Islet precursor cell (in vitro differentiated cells): ENCODE measurements around the gene NF2.
A peak's percentile ranks its signal among the peaks of the same experiment; 100 is the strongest.
"Not testable (repeated sequence)": the region's sequence is repeated elsewhere in the genome, so short reads cannot be mapped to it uniquely, and the experiment has no call there.

Experiments used
- DNase-seq: peaks from one replicate; pipeline ENCODE4 v3.0.0-alpha.2; 2018

The NF2 gene

DNA sequence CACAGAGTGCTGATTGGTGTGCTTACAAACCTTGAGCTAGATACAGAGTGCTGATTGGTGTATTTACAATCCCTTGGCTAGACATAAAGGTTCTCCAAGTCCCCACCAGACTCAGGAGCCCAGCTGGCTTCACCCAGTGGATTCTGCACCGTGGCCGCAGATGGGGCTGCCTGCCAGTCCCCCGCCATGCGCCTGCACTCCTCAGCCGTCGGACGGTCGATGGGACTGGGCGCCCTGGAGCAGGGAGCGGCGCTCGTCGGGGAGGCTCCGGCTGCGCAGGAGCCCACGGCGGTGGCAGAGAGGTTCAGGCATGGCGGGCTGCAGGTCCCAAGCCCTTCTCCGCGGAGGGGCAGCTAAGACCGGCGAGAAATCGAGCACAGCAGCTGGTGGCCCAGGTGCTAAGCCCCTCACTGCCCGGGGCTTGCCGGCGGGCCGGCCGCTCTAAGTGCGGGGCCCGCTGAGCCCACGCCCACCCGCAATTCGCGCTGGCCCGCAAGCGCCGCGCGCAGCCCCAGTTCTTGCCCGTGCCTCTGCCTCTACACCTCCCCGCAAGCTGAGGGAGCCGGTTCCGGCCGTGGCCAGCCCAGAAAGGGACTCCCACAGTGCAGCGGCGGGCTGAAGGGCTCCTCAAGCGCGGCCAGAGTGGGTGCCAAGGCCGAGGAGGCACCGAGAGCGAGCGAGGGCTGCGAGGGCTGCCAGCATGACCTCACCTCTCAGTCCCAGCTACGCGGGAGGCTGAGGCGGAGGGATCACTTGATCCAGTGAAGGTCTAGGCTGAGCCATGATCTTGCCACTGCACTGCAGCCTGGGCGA lies 5.4 kb upstream of the NF2 start:
- not testable (repeated sequence) for DNase-seq

GRCh38 chr22:29598684-29599020 lies 4.8 kb upstream of the NF2 start:
- no peak for DNase-seq

GRCh38 chr22:29604076-29604360 lies 585 bp downstream of the NF2 start:
- no peak for DNase-seq

- DNase-seq, result no peak
Measured at GRCh38 chr22:29605527-29605850, 2.1 kb downstream of the NF2 start.

DNA sequence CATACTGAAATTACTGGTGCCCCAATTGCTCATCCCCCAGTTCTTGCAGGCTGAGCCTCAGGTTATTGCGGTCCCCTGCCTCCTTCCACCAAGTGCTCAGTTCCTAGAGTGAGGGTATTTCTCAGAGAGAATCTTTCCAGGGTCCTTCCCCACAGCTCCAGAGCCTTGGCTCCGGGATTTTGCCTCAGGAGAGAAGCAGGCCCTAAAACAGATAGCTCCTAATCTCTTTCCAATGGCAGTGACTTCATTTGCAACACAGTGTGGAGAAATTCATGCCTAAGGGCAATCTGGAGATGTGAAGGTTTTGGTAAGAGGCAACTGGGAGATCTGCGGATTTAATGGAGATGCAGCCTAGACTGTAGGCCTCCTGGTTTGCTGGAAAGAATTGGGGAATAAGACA lies 2.9 kb downstream of the NF2 start:
- DNase-seq, result peak; percentile 72

GRCh38 chr22:29607426-29607825 lies 4.0 kb downstream of the NF2 start:
- no peak for DNase-seq

DNA sequence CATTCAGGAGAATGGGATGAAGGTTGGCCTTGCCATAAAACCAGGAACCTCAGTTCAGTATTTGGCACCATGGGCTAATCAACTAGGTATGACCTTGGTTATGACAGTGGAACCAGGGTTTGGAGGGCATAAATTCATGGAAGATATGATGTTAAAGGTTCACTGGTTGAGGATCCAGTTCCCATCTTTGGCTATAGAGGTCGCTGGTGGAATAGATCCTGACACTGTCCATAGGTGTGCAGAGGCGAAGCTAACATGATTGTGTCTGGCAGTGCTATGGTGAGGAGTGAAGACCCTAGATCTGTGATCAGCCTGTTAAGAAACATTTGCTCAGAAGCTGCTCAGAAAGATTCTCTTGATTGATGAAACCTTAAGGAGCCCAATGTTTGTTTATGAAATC lies 5.7 kb downstream of the NF2 start:
- no peak for DNase-seq

- DNase-seq, result no peak
Measured at GRCh38 chr22:29610780-29611179, 7.3 kb downstream of the NF2 start.

GRCh38 chr22:29615705-29616327 lies 12.4 kb downstream of the NF2 start:
- no peak for DNase-seq

DNA sequence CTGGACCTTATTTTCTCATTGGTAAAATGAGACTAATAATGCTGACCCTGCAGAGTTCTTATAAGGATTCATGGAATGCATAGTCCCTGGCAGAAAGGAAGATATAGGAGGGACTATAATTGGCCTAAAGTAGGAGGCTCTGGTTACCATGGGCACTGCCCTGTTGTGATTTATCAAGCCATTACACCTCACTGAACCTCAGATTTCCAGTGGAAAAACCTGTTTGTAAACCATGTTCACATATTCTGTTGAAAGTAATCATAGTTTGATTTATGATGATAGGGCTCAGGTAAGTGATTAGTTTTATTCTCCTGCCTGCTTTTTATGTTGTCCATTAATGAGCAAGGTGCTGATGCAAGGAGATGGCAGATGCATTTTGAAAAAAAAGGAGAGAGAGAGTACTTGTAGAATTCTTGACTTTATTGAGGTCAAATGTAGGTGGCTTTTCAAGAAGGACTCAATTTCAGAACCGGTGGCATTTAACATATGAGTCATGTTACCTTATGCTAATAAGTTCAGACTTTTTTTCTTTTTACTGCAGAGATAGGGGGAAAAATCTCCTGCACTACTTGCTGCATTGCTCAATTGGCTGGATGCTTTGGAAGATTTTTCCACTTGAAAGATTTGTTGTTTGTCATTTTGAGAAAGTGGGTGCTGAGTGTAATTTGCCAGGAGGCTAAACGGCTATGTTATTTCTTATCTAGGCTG lies 14.6 kb downstream of the NF2 start:
- DNase-seq, result no peak

DNA sequence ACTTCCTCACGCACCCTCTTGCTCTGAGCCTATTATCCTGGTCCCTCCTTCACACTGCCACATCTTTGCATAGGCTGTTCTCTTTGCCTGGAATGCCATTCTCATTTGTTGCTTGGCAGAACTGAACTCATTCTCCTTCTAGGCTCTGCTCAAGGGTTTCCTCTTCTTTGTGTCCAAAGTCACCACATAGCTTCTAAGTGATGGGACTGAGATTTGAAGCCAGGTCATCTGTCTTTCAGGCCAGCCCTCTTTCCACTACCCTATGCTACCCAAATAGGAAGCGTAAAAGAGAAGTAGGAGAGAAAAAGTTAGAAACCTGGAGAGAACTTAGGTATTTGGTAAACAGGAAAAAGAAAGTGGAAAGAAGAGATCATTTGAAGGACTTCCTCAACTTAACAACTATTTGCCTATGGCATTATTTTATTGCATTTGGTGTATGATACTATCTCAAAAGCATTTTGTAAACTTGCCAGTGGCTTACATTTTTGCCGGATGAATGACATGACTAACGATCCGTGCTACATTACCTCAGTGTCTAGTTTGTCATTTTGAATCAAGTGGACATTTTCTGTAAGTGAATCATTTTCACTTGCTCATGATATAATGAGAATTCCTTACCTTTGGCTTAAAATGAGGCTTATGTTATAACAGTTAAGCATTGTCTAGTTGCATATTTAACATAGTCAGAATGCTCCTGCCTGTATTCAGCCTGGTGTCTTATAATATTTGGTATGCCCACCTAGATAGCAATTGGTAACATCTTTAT lies 18.5 kb downstream of the NF2 start:
- DNase-seq, result no peak

GRCh38 chr22:29623059-29623458 lies 19.6 kb downstream of the NF2 start:
- no peak for DNase-seq

DNA sequence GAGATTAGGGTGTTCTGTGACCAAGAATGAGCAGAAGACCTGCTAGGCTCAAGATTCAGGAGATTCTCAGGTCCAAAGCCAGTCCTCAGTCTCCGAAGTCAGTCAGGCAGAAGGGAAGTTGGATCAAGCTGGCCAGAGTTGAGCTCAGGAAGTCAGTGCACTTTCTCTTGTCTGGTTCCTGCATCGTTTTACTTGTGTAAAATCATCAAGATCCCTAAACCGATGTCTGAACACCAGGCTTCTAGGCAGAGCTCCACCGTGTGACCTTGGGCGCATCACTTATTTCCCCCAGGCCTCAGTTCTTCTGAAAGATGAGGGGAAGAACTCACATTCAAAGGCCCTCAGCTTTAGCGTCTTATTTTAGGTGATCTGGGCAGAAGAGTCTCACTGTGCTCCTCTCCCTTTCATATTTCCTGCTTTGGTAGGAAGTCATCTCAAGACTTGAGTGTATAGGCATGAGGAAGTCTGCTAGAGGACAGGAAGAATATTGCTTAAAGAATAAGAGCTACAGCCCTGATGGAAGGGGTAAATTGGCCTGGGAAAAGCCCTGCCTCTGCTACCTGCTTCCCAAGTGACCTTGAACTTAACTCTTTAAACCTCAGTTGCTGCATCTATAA lies 20.2 kb downstream of the NF2 start:
- no peak for DNase-seq

GRCh38 chr22:29625090-29625825 lies 21.8 kb downstream of the NF2 start:
- DNase-seq, result no peak

- DNase-seq, result no peak
Measured at GRCh38 chr22:29626497-29627195, 23.2 kb downstream of the NF2 start.

GRCh38 chr22:29627196-29627535 lies 23.7 kb downstream of the NF2 start:
- no peak for DNase-seq

DNA sequence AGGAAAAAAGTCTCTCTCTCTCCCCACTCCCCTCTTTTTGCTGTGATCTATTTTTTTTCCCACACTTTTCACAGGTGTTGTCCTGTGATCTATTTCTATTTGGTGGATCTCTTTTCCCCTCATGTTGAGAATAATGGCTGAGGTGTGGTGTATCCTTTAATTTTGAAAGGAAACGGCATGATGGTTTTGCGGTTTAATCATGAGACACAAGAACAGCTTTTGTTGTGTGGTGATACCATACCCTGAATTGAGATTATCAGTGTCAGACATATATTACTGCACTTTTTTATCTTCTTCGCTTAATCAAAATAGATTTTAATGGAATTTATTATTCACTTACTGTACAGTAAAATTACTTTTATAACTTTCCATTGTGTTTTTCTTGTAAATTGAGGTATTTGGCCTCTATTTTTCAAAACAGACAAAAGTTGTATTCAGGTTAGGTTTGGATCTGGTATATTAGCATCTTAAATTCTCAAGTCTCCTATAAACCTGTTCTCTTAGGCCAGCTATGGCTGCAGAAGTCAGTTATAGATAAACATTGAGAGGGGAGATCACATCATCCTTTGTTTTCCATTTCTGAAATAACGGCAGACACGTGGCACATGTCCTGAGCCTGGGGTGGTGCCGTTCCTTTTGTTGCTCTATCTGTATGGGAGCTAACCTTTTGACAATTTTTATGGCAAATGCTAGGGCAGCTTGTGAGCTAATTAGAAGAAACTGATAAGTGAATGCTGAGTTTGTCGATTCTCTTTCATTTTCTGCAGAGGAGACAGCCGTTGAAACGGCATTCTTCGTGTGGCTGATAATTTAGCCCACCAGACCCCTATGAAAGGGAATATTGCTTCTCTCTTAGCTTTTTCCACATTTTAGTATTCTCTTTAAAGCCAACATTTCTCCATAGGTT lies 25.8 kb downstream of the NF2 start:
- no peak for DNase-seq

DNA sequence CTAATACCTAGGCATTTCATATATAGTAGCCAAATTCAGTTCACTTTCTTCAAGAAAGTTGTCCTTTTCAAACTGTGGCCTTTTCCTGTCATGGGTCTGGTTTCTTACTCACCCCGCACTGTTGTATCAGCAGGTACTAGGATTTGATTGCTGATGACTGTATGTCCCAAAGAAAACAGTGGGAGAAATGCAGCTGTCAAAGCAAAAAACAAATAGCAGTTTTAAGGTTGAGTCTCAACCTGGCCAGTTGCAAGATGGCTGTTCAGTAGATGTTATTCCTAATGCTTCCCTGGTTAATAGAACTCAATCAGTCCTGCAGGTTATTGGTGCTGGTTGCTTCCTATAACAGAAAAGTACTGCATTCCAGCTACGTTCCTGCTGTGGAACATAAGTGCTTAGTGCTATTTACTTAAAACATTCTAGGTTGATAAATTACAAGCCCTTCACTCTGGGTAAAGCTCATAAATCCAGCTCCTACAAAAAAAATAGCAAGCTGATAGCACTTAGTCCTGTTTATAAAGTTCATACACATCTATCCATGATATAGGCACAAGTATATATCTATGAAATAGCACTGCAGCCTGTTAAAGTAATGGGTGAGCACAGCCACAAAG lies 26.6 kb downstream of the NF2 start:
- no peak for DNase-seq

DNA sequence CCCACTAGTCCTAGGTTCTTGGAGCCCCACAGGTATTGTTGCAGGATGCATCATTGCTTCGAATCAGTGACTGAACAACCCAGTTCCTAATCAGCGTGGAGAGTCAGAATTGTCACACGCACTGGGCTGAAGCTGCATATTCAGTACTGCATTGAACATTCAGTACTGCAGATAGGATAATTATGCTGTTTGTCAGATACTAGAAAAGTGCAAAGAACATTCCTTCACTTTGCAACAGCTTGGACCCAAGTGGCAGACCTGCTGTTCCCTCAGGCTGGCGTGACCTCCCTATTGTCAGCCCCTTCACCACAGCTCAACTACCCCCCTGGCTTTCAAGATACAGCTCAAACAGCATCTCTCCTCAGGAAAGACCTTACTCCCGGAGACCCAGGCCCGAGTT lies 27.6 kb downstream of the NF2 start:
- DNase-seq, result no peak

DNA sequence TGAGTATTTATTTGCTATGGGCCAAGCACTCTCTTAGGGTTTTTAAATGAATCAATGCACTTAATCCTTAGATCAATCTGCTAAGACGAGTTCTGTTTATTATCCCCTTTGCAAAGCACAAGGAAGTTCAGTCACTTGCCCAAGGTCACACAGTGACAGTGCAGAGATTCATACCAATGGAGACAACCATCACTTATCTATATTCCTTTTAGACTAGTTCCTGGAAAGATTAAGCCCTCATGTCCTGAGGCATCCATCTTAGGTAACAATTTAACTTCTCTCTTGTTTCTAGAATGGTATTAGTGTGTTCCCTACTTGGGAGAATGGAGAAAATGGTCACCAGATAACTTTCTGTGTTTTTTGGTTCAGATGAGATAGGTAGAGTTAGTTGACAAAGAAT lies 28.3 kb downstream of the NF2 start:
- DNase-seq, result no peak

- DNase-seq, result no peak
Measured at GRCh38 chr22:29632672-29633071, 29.2 kb downstream of the NF2 start.
